Activated CD4-positive, alpha-beta T cell treated with anti-CD3 and anti-CD28 coated beads for 36 hours (primary cell): Measurements from ENCODE around the gene LVRN. TPM values are rescaled to one million over a fixed set of nuclear protein-coding genes. Genes with fewer than 3 reads are reported as not detected.

Source experiments
- ATAC-seq: fragments of 200-7000 bp; cut with Tn5 transposase; one replicate; pipeline ENCODE4 v1.10.0; 2021; ENCODE audit warnings: mild to moderate bottlenecking, moderate library complexity
- CTCF ChIA-PET: fragments of 350-600 bp; sonication (Branson Sonifier 250); formaldehyde crosslinking; loops from one replicate; lab custom pipeline; 2021; ENCODE audit warnings: antibody characterized with exemption; lab: Charles Lee
- POLR2A ChIA-PET: fragments of 350-600 bp; sonication (Branson Sonifier 250); formaldehyde crosslinking; loops from one replicate; lab custom pipeline; 2021; ENCODE audit warnings: antibody characterized with exemption, inconsistent platforms; lab: Charles Lee
- DNase-seq: peaks from one replicate; pipeline ENCODE4 v3.0.0-alpha.2; 2020
- H3K27ac Mint-ChIP-seq: one replicate; pipeline ENCODE4 v1.8.0; 2021; ENCODE audit warnings: mixed read lengths
- H3K27me3 Mint-ChIP-seq: one replicate; pipeline ENCODE4 v1.8.0; 2021; ENCODE audit warnings: mixed read lengths
- H3K36me3 Mint-ChIP-seq: one replicate; pipeline ENCODE4 v1.8.0; 2021; ENCODE audit warnings: low read depth, mixed read lengths
- H3K4me1 Mint-ChIP-seq: one replicate; pipeline ENCODE4 v1.8.0; 2021; ENCODE audit warnings: mixed read lengths
- H3K4me3 Mint-ChIP-seq: one replicate; pipeline ENCODE4 v1.8.0; 2021; ENCODE audit warnings: mild to moderate bottlenecking, moderate library complexity, mixed read lengths
- H3K9me3 Mint-ChIP-seq: one replicate; pipeline ENCODE4 v1.8.0; 2021; ENCODE audit warnings: low read depth, mixed read lengths
- intact Hi-C, 2 experiments: fragments of 100-400 bp; cut with DNase I in 1 of 2; cut with micrococcal nuclease in 1 of 2; formaldehyde crosslinking; loops; one replicate each; pipeline versions ENCODE4 v1.14.2 to v1.15.1; 2022 to 2024; cut with DNase I, micrococcal nuclease
- total RNA-seq, 2 experiments: library from RNA; stranded (reverse); gene quantifications; one replicate each; pipeline ENCODE4 v1.2.3, GENCODE V29; 2021

The LVRN gene
- total RNA-seq, 2 experiments from 2014 or later = 0.11 TPM; not detected in 1

DNA sequence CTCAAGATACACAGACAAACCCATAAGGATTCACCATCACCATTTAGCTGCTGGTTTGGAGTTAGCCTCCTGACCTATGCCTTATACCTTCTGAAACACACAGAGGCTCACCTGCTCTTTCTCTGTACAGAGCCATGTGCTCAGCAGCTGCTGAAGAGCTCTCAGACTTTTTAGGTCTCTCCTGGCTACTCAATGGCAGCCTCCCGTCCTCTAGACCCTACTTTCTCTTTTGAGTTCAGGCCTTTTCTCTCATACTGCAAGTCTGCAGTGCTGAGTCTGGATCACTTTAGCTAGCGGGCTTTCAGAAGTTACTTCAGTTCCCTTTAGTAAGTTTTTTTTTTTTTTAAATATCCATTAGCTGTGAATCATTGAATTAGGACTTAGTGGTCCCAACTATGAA, 25.7 kb downstream of the LVRN start:
- H3K4me3 Mint-ChIP-seq = no peak overlapping the region
- H3K27ac Mint-ChIP-seq = no peak overlapping the region
- DNase-seq = no peak
- no peaks in the 10 kb centered on the region for H3K4me1 Mint-ChIP-seq
- no peaks in the 10 kb centered on the region for H3K9me3 Mint-ChIP-seq
- peaks cover 9% of the 10 kb centered on the region for H3K27me3 Mint-ChIP-seq
- CTCF ChIA-PET = interaction anchor here (0.6 kb wide), 1 partner anchor 91 kb away, joined by 4 read pairs; no protein-coding TSS in a partner anchor
- POLR2A ChIA-PET = no interaction called here
- intact Hi-C loops = no loop called here
- ATAC-seq = no peak
- no peaks in the 10 kb centered on the region for H3K36me3 Mint-ChIP-seq

DNA sequence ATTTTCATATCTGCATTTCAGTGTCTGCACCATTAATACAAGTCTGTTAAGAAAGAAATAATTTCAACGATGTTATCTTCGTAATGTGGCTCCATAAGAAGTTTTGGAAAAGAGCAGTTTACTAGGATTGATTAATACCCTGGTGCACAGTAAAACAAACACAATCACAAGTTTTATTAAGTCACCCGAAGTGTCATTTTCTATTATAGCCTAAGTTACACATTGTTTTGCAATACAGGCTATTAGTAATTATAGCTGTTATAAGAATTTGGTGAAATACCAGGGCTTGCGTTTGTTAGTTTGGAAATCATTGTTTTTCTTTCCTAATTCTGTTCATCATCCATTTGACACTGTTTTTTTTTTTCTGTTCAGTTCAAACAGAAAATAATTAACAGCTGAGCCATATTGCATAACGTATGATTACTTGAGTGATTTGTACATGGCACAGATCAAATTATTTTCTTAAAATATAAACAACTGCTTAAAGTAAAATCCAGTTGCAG, 30.6 kb downstream of the LVRN start:
- H3K27ac Mint-ChIP-seq = no peak overlapping the region
- DNase-seq (no peak), ATAC-seq (no peak)
- H3K27me3 Mint-ChIP-seq = peaks cover 11% of the 10 kb centered on the region
- no peak overlapping the region for H3K4me3 Mint-ChIP-seq
- no peaks in the 10 kb centered on the region for H3K4me1 Mint-ChIP-seq
- ChIA-PET POLR2A (no interaction called here), CTCF (interaction anchor here (0.6 kb wide), 1 partner anchor 612 kb away, joined by 3 read pairs; no protein-coding TSS in a partner anchor)
- intact Hi-C loops = no loop called here
- H3K36me3 Mint-ChIP-seq = no peaks in the 10 kb centered on the region
- no peaks in the 10 kb centered on the region for H3K9me3 Mint-ChIP-seq

DNA sequence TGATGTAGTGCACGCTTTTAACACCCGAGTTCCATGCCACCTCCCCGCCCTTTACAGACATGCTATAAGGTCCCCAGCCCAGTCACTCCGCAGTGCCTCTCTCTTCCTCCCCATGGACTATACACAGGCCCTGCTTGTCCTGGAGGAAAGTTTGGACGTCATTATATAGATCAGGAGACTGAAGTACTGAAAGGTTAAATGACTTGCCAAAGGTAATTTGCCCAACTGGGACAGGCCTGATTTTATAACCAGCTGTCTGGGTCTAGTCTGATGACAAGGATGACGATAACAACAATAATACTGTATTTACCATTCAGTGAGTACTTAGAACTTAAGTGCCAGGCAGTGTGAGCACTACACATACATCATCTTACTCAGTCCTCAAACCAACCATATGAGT, 33.1 kb downstream of the LVRN start:
- Mint-ChIP-seq H3K4me3 (no peak overlapping the region), H3K4me1 (no peaks in the 10 kb centered on the region), H3K27me3 (peaks cover 11% of the 10 kb centered on the region), H3K36me3 (no peaks in the 10 kb centered on the region), H3K9me3 (no peaks in the 10 kb centered on the region), H3K27ac (no peak overlapping the region)
- ChIA-PET CTCF (no interaction called here), POLR2A (interaction anchor here (0.6 kb wide), 1 partner anchor 906 kb away, joined by 3 read pairs; no protein-coding TSS in a partner anchor)
- ATAC-seq (no peak), DNase-seq (no peak)
- intact Hi-C loops = no loop called here

DNA sequence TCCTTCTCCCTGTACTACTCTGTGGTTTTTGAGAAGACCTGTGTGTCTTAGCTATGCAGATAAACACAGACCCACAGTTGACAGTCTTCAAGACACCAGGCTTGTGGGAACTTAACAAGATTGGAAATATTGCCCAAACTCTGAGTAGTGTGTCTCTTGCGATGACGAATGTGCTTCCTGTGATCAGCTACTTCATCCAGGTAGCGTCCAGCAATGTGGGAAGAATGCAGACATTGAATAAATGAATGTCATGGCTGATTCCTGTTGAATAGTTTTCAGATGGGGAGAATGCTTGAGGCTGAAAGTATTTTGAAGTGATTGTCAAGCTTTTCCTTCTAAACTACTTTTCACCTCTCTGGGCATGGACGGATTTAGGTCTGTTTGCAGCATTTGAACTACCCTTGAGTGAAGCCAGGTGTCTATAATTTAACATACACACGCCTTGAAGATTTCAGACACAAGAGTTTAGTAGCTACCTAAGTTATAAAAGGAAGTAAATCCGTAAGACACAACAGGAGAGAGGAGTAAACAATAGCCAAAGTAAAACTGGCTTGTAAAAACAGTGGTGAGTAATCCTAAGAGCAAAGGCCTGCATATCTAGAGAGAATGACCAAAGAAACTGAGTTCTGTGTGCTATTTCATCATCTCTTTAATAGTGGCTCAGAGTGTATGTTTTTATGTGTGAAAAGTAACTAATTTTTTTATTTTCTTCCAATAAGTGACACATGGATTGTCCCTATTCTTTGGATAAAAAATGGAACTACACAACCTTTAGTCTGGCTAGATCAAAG, 40.0 kb downstream of the LVRN start:
- Mint-ChIP-seq H3K27ac (no peak overlapping the region), H3K4me3 (no peak overlapping the region), H3K36me3 (no peaks in the 10 kb centered on the region), H3K27me3 (peaks cover 2% of the 10 kb centered on the region), H3K9me3 (no peaks in the 10 kb centered on the region), H3K4me1 (no peaks in the 10 kb centered on the region)
- no peak for DNase-seq
- intact Hi-C loops = no loop called here
- no peak for ATAC-seq
- POLR2A ChIA-PET = no interaction called here
- CTCF ChIA-PET = no interaction called here

DNA sequence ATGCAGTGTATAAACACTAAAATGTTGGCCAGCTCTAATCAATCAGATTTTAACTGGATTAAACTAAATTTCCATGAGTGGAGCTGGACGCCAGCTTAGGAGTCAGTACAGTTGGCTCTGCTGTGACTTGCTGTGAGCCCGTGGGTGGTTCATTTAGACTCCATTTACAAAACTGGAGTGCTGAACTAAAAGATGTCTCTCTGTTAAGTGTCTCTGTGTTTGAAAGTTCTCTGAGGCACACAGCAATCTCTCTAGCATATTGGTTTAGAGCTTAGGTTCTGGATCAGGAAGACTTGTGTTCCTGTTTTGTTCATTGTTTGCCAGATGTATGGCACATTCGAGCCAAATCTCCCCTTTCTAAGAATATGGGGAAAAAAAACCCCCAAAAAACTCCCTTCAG, 42.0 kb downstream of the LVRN start:
- DNase-seq = no peak
- CTCF ChIA-PET = no interaction called here
- Mint-ChIP-seq H3K36me3 (no peaks in the 10 kb centered on the region), H3K27me3 (no peaks in the 10 kb centered on the region), H3K9me3 (no peaks in the 10 kb centered on the region), H3K4me1 (no peaks in the 10 kb centered on the region), H3K27ac (no peak overlapping the region), H3K4me3 (no peak overlapping the region)
- intact Hi-C loops = no loop called here
- POLR2A ChIA-PET = no interaction called here
- ATAC-seq = no peak

DNA sequence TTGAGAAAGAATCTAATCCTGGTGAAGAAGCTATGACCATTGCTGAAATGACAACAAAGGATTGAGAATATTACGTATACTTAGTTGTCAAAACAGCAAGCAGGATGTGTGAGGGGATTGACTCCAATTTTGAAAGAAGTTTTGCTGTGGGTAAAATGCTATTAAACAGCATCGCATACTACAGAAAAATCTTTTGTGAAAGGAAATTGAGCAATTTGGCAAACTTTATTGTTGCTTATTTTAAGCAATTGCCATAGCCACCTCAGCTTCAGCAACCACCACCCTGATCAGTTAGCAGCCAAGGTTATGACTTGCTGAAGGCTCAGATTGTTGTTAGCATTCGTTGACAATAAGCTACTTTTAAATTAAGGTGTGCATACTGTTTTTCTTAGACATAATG, 47.5 kb downstream of the LVRN start:
- CTCF ChIA-PET = interaction anchor here (0.9 kb wide), 1 partner anchor 12 kb away, joined by 3 read pairs; no protein-coding TSS in a partner anchor
- POLR2A ChIA-PET = no interaction called here
- Mint-ChIP-seq H3K27ac (no peak overlapping the region), H3K27me3 (peaks cover 11% of the 10 kb centered on the region), H3K4me3 (no peak overlapping the region), H3K9me3 (no peaks in the 10 kb centered on the region), H3K4me1 (no peaks in the 10 kb centered on the region), H3K36me3 (no peaks in the 10 kb centered on the region)
- intact Hi-C loops = no loop called here
- ATAC-seq (no peak), DNase-seq (no peak)

DNA sequence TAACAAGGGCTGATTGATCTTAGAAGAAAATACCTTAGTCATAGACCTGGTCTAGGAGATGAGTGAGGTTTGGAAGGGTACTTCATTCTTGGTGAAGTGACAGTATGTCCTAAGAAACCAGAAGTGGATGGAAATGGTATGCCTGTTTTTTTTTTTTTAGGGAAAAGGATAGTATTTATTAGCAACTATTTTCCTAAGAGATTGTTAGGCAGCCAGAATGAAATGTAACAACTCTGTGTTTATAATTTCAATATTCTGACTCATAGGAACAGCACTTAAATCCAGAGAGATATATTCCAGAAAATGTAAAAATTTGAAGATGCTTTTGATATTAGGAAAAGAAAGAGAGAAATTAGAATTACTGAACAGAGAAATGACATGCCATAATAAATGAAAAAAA, 48.8 kb downstream of the LVRN start:
- ChIA-PET CTCF (no interaction called here), POLR2A (no interaction called here)
- H3K9me3 Mint-ChIP-seq = no peaks in the 10 kb centered on the region
- H3K4me1 Mint-ChIP-seq = no peaks in the 10 kb centered on the region
- H3K36me3 Mint-ChIP-seq = no peaks in the 10 kb centered on the region
- intact Hi-C loops = no loop called here
- DNase-seq (no peak), ATAC-seq (no peak)
- H3K27ac Mint-ChIP-seq = no peak overlapping the region
- no peak overlapping the region for H3K4me3 Mint-ChIP-seq
- peaks cover 11% of the 10 kb centered on the region for H3K27me3 Mint-ChIP-seq

DNA sequence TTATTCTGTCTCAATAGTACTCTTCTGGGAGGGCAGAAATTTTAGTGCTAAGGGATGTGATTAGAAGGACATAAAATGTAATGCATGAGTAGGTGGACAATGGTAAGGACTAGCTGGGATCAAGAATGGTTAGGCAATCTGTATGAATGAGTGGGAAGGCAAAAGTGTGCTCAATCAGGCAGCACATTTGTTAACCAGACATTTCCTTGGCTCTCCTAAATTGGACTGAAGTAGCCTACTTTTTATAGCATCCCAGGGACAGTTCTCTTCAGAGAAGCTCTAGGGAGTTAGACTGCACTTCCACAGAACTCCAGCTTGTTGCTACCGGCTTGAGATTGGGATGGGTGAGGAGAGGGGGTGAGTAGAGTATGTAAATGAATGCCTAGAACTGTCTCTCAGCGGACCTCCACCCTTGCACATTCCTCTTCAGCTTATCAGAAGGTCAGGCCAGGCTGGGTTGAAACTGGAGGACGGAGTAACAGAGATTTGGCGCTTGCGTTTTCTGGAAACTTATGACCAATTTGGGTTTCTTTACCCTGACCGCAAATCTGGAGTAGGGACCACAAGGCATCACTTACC, 51.0 kb downstream of the LVRN start:
- CTCF ChIA-PET = interaction anchor here (0.6 kb wide), 2 partner anchors 16 to 431 kb away, joined by 4 read pairs; no protein-coding TSS in a partner anchor
- Mint-ChIP-seq H3K27ac (no peak overlapping the region), H3K27me3 (peaks cover 14% of the 10 kb centered on the region), H3K36me3 (no peaks in the 10 kb centered on the region), H3K4me3 (no peak overlapping the region), H3K9me3 (no peaks in the 10 kb centered on the region), H3K4me1 (no peaks in the 10 kb centered on the region)
- DNase-seq (no peak), ATAC-seq (no peak)
- intact Hi-C loops = no loop called here
- POLR2A ChIA-PET = no interaction called here

DNA sequence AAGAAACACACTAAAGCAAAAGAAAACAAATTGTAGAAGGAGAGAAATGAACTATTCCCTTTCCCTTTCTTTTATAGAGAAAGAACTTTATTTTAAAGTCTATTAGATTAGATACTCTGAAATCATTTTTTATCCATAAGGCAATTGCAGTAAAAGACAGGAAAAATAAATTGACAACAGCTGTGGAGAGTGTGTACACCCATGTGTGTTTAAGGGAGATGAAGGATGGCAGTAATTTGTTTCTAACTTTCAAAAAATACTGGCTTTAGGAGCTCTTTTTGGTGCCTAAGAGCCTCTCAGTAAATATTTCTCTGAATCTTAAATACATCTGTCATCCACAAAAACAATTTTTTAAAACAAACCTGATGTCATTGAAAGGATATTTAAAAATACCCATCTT, 51.7 kb downstream of the LVRN start:
- Mint-ChIP-seq H3K4me1 (no peaks in the 10 kb centered on the region), H3K9me3 (no peaks in the 10 kb centered on the region), H3K4me3 (no peak overlapping the region), H3K27ac (no peak overlapping the region), H3K27me3 (peaks cover 16% of the 10 kb centered on the region), H3K36me3 (no peaks in the 10 kb centered on the region)
- DNase-seq (no peak), ATAC-seq (no peak)
- ChIA-PET POLR2A (no interaction called here), CTCF (interaction anchor here (0.6 to 0.9 kb wide), 3 partner anchors 16 to 432 kb away, joined by 3 to 4 read pairs (median 4); no protein-coding TSS in a partner anchor)
- intact Hi-C loops = no loop called here

DNA sequence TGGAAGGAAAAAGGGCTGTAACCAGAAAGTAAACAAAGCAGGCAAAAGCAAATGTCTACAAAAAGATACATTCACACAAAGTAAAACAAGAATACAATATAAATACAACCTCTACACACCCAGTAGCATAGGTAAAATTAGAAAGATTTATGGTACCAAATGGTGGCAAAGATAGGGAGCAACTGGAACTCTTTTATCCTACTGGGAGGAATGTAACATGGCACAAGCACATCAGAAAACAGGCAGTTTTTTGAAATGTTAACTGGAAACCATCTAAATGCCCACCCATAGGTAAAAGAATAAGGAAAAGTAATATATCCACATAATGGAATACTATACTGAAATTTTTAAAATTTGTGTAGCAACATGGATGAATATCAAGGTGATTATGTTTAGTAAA, 61.3 kb downstream of the LVRN start:
- H3K27me3 Mint-ChIP-seq = peaks cover 13% of the 10 kb centered on the region
- DNase-seq = no peak
- H3K9me3 Mint-ChIP-seq = no peaks in the 10 kb centered on the region
- no peak overlapping the region for H3K4me3 Mint-ChIP-seq
- ChIA-PET CTCF (no interaction called here), POLR2A (no interaction called here)
- H3K4me1 Mint-ChIP-seq = no peaks in the 10 kb centered on the region
- ATAC-seq = no peak
- H3K27ac Mint-ChIP-seq = no peak overlapping the region
- intact Hi-C loops = no loop called here
- H3K36me3 Mint-ChIP-seq = no peaks in the 10 kb centered on the region

DNA sequence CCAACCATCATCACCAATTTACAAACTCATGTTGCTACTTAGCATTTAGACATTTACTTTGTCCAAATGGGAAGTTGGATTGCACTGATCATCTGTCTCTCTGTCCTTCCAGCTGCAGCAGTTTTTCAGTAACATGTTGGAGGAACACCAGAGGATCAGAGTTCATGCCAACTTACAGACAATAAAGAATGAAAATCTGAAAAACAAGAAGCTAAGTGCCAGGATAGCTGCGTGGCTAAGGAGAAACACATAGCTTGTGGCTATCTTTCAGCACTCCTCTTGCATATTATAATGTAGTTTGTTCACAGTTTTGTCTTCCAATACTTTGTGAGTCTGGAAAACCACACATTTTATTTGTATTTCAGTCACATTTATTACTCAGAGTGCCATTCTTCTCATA, 63.6 kb downstream of the LVRN start:
- intact Hi-C loops = no loop called here
- Mint-ChIP-seq H3K36me3 (no peaks in the 10 kb centered on the region), H3K27me3 (peaks cover 19% of the 10 kb centered on the region), H3K9me3 (no peaks in the 10 kb centered on the region), H3K4me1 (no peaks in the 10 kb centered on the region), H3K4me3 (no peak overlapping the region), H3K27ac (no peak overlapping the region)
- POLR2A ChIA-PET = no interaction called here
- CTCF ChIA-PET = no interaction called here
- DNase-seq (no peak), ATAC-seq (no peak)

DNA sequence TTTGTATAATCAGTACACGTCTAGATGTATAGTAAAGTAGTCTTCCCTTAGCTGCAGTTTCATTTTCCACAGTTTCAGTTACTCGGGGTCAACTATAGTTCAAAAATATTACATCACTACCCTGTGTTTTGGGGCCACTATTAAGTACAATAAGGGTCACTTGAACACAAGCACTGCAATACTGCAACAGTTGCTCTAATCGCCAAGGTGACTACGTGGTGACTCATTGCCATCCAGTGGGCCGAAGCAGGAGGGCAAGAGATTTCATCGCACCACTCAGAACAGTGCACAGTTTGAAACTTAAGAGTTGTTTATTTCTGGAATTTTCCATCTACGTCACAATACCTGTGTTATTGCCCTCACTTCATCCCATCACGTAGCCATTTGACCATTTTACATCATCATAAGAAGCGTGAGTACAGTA, 69.8 kb downstream of the LVRN start, which contains the start of gene ARL14EPL:
ARL14EPL (plus strand) TSS at position 379 of the 424 bp plus-strand sequence. CDS start 18,994 bp downstream, outside the sequence.
- Mint-ChIP-seq H3K9me3 (no peaks in the 10 kb centered on the region), H3K27me3 (peaks cover 14% of the 10 kb centered on the region), H3K27ac (no peak within 1 kb of the TSS), H3K4me1 (no peaks in the 10 kb centered on the region), H3K4me3 (no peak within 1 kb of the TSS), H3K36me3 (no peaks in the 10 kb centered on the region)
- DNase-seq (peak; percentile 7), ATAC-seq (no peak)
- ChIA-PET POLR2A (no interaction called here), CTCF (no interaction called here)
- intact Hi-C loops = no loop called here
